Liver (tissue), 9 donors: ENCODE data around the gene NADSYN1. TPM values are rescaled to one million over a fixed set of nuclear protein-coding genes. Genes with fewer than 3 reads are reported as not detected.

Experiments used
- DNase-seq: peaks from one replicate; pipeline ENCODE4 v3.0.0-alpha.2; 2017; ENCODE audit warnings: low spot score
- H3K27ac ChIP-seq, 2 donors: one replicate each; pipeline ENCODE4 v1.7.0; 2013; ENCODE audit warnings: inconsistent platforms in 2 of 2, low read length in 2 of 2, control low read depth in 1 of 2, low read depth in 1 of 2, mild to moderate bottlenecking in 1 of 2
- H3K27me3 ChIP-seq, 4 donors: one replicate each; pipeline versions ENCODE4 v1.6.1 to v1.7.0; 2013; ENCODE audit warnings: low read length in 3 of 4, inconsistent platforms in 1 of 4, mild to moderate bottlenecking in 1 of 4, moderate library complexity in 1 of 4; ENCODE audit not compliant: control insufficient read depth in 4 of 4, insufficient read depth in 4 of 4
- H3K36me3 ChIP-seq, 4 donors: one replicate each; pipeline versions ENCODE4 v1.6.1 to v1.7.0; 2013; ENCODE audit warnings: low read length in 3 of 4, mild to moderate bottlenecking in 3 of 4, low read depth in 1 of 4, moderate library complexity in 1 of 4; ENCODE audit not compliant: control insufficient read depth in 4 of 4, insufficient read depth in 3 of 4
- H3K4me1 ChIP-seq, 4 donors: one replicate each; pipeline versions ENCODE4 v1.6.1 to v1.7.0; 2013; ENCODE audit warnings: low read length in 3 of 4, mild to moderate bottlenecking in 3 of 4, moderate library complexity in 1 of 4; ENCODE audit not compliant: control insufficient read depth in 4 of 4, insufficient read depth in 4 of 4
- H3K4me3 ChIP-seq, 3 donors: one replicate each; pipeline versions ENCODE4 v1.6.1 to v1.7.0; 2013; ENCODE audit warnings: low read length in 3 of 3, control low read depth in 1 of 3, low read depth in 1 of 3, mild to moderate bottlenecking in 1 of 3
- H3K9ac ChIP-seq, 2 donors: one replicate each; pipeline ENCODE4 v1.7.0; 2013; ENCODE audit warnings: low read length in 2 of 2, mild to moderate bottlenecking in 2 of 2, moderate library complexity in 2 of 2, control low read depth in 1 of 2, low read depth in 1 of 2
- H3K9me3 ChIP-seq, 4 donors: one replicate each; pipeline versions ENCODE4 v1.6.1 to v1.7.0; 2013; ENCODE audit warnings: low read length in 3 of 4; ENCODE audit not compliant: control insufficient read depth in 4 of 4
- FOXA1 ChIP-seq: IDR thresholded peaks from 2 replicates; pipeline ENCODE4 v1.6.1; 2016; ENCODE audit warnings: antibody characterized with exemption
- FOXA2 ChIP-seq: IDR thresholded peaks from 2 replicates; pipeline ENCODE4 v1.6.1; 2016; ENCODE audit warnings: antibody characterized with exemption
- GABPA ChIP-seq, 2 donors: IDR thresholded peaks in 1 of 2; conservative IDR thresholded peaks in 1 of 2; 2 replicates each; pipeline ENCODE4 v1.6.1; 2016; ENCODE audit warnings: antibody characterized with exemption in 2 of 2, mild to moderate bottlenecking in 1 of 2, moderate library complexity in 1 of 2
- HNF4A ChIP-seq, 2 donors: conservative IDR thresholded peaks; 2 replicates each; pipeline ENCODE4 v1.6.1; 2016; ENCODE audit warnings: antibody characterized with exemption in 2 of 2, mild to moderate bottlenecking in 2 of 2
- HNF4G ChIP-seq: IDR thresholded peaks from 2 replicates; pipeline ENCODE4 v1.6.1; 2016; ENCODE audit warnings: antibody characterized with exemption
- JUND ChIP-seq, 2 donors: IDR thresholded peaks; 2 replicates each; pipeline ENCODE4 v1.6.1; 2016; ENCODE audit warnings: antibody characterized with exemption in 2 of 2
- NR2F2 ChIP-seq: IDR thresholded peaks from 2 replicates; pipeline ENCODE4 v1.6.1; 2016; ENCODE audit warnings: antibody characterized with exemption
- REST ChIP-seq: IDR thresholded peaks from 2 replicates; pipeline ENCODE4 v1.6.1; 2016; ENCODE audit warnings: antibody characterized with exemption, mild to moderate bottlenecking
- SP1 ChIP-seq: IDR thresholded peaks from 2 replicates; pipeline ENCODE4 v1.6.1; 2018; ENCODE audit warnings: antibody characterized with exemption, mild to moderate bottlenecking
- WGBS: extraction: QIAGEN DNeasy Blood & Tissue Kit; methylation state at CpG from one replicate; pipeline ENCODE4 v1.1.7; 2013; 5-methylcytosine and 5-hydroxymethylcytosine counted together
- polyA plus RNA-seq, 2 donors: library from polyadenylated mRNA; stranded (reverse) in 1 of 2; unstranded in 1 of 2; fragments of 200-250 nt in 1 of 2; fragments of >200 nt in 1 of 2; fragmentation: Nextera tagmentation in 1 of 2; extraction: Ambion mirVana in 1 of 2; gene quantifications; one replicate each; pipeline versions ENCODE4 v1.2.1 to v1.2.3, GENCODE V29; 2013 to 2015
- total RNA-seq, 2 donors: library from RNA; depleted of rRNA; stranded (reverse); fragments of >200 nt; gene quantifications; one replicate each; pipeline ENCODE4 v1.2.3, GENCODE V29; 2014
- TF ChIP-seq, protein P1 (sequence below): fragments of 150-350 bp; IDR thresholded peaks from 2 replicates; pipeline ENCODE4 v1.5.1; 2017; ENCODE audit warnings: improper control_type of control experiment, low read depth, low read length; ENCODE audit not compliant: missing input control
- TF ChIP-seq, protein P2 (sequence below): IDR thresholded peaks from 2 replicates; pipeline ENCODE4 v1.6.1; 2016; ENCODE audit warnings: antibody characterized with exemption
- TF ChIP-seq, protein P3 (sequence below): IDR thresholded peaks from 2 replicates; pipeline ENCODE4 v1.6.1; 2016; ENCODE audit warnings: antibody characterized with exemption
- donor health status: healthy.
- donor health status: healthy.
- donor health status: healthy.
- donor health status: healthy.
- donor health status: healthy.

The NADSYN1 gene
- total and polyA plus RNA-seq, 4 donors, result 16.6 to 33.6 (median 22.2) TPM

DNA sequence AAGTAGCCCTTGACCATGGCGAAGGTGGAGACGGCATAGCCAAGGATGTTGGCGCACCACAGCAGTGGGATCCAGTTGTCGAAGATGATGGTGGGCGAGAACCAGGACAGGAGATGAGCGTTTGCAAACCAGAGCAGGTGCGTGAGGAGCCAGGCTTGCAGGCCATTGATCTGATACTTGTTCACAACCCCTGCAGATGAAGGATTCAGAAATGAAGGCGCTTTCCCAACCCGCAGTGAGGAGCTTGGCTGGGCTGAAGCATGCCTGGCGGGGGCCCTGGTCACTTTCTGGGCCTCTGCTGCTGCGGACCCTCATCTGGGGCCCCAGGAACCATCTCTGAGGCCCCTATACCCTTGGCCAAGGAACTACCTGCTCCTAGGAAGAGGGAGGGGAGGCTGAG, 11.8 kb upstream of the NADSYN1 start:
- no peak for TF ChIP-seq JUND (IDR thresholded peaks at IDR 0.05)
- TF ChIP-seq, protein P1, sequence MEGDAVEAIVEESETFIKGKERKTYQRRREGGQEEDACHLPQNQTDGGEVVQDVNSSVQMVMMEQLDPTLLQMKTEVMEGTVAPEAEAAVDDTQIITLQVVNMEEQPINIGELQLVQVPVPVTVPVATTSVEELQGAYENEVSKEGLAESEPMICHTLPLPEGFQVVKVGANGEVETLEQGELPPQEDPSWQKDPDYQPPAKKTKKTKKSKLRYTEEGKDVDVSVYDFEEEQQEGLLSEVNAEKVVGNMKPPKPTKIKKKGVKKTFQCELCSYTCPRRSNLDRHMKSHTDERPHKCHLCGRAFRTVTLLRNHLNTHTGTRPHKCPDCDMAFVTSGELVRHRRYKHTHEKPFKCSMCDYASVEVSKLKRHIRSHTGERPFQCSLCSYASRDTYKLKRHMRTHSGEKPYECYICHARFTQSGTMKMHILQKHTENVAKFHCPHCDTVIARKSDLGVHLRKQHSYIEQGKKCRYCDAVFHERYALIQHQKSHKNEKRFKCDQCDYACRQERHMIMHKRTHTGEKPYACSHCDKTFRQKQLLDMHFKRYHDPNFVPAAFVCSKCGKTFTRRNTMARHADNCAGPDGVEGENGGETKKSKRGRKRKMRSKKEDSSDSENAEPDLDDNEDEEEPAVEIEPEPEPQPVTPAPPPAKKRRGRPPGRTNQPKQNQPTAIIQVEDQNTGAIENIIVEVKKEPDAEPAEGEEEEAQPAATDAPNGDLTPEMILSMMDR, result no peak
- no peak for TF ChIP-seq NR2F2
- no peak for TF ChIP-seq HNF4A (conservative IDR thresholded peaks at IDR 0.05)
- no peak for TF ChIP-seq FOXA1
- TF ChIP-seq HNF4G, result no peak
- no peak for TF ChIP-seq SP1
- no peak for TF ChIP-seq FOXA2
- TF ChIP-seq GABPA (IDR thresholded peaks at IDR 0.05 in 1 of 2, conservative IDR thresholded peaks at IDR 0.05 in 1 of 2), result no peak
- no peak for TF ChIP-seq REST
- TF ChIP-seq, protein P2, sequence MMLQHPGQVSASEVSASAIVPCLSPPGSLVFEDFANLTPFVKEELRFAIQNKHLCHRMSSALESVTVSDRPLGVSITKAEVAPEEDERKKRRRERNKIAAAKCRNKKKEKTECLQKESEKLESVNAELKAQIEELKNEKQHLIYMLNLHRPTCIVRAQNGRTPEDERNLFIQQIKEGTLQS, result no peak
- H3K27me3 ChIP-seq, result no peaks in the 10 kb centered on the region
- peaks cover 39 to 78% (median 55%) of the 10 kb centered on the region in 4 donors for H3K36me3 ChIP-seq
- H3K4me1 ChIP-seq, result peaks cover 0 to 4% (median 0%) of the 10 kb centered on the region in 4 donors
- no peak overlapping the region for H3K27ac ChIP-seq
- DNase-seq, result no peak
- H3K4me3 ChIP-seq, result no peak overlapping the region
- H3K9ac ChIP-seq, result no peak overlapping the region
- no peaks in the 10 kb centered on the region for H3K9me3 ChIP-seq
- 97% methylated on average over 11 of the region's 11 CpGs for WGBS

DNA sequence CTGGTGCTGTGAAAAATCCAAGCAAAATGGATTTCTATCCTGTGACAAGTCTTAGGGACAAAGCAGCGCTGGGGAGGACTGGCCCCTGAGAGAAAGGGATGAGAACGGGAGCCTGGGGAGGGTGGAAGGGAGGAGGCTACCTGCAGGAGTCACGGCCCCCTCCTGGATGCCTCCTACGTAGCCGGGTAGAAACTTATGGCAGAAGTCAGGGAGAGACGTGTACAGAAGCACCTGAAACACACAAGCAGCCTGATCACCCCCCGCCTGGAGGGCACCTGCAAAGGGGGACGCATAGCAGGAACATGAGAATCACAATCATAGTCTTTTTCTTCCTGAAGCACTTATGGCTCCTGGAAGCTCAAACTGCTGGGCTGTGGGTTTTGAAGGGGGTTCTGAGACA, 10.9 kb upstream of the NADSYN1 start:
- no peak overlapping the region for H3K9ac ChIP-seq
- H3K4me3 ChIP-seq, result no peak overlapping the region
- no peak for DNase-seq
- H3K27me3 ChIP-seq, result no peaks in the 10 kb centered on the region
- peaks cover 40 to 75% (median 53%) of the 10 kb centered on the region in 4 donors for H3K36me3 ChIP-seq
- H3K27ac ChIP-seq, result no peak overlapping the region
- peaks cover 0 to 10% (median 7%) of the 10 kb centered on the region in 4 donors for H3K4me1 ChIP-seq
- H3K9me3 ChIP-seq, result no peaks in the 10 kb centered on the region
- TF ChIP-seq, protein P1, result no peak
- TF ChIP-seq, protein P3, sequence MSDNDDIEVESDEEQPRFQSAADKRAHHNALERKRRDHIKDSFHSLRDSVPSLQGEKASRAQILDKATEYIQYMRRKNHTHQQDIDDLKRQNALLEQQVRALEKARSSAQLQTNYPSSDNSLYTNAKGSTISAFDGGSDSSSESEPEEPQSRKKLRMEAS, result no peak
- TF ChIP-seq FOXA1 (no peak), NR2F2 (no peak), FOXA2 (no peak)
- 94% methylated on average over 8 of the region's 8 CpGs for WGBS
